ENCODE data around the gene CHRDL2.
"Not testable (repeated sequence)": the region's sequence is repeated elsewhere in the genome, so short reads cannot be mapped to it uniquely, and the experiment has no call there.

Gene CHRDL2

GRCh38 chr11:74669211-74670160 lies 61.7 kb downstream of the CHRDL2 start:
- no peak for DNase-seq

- no peak for DNase-seq
These were observed 67.9 kb downstream of the CHRDL2 start for GRCh38 chr11:74663315-74663714.

DNA sequence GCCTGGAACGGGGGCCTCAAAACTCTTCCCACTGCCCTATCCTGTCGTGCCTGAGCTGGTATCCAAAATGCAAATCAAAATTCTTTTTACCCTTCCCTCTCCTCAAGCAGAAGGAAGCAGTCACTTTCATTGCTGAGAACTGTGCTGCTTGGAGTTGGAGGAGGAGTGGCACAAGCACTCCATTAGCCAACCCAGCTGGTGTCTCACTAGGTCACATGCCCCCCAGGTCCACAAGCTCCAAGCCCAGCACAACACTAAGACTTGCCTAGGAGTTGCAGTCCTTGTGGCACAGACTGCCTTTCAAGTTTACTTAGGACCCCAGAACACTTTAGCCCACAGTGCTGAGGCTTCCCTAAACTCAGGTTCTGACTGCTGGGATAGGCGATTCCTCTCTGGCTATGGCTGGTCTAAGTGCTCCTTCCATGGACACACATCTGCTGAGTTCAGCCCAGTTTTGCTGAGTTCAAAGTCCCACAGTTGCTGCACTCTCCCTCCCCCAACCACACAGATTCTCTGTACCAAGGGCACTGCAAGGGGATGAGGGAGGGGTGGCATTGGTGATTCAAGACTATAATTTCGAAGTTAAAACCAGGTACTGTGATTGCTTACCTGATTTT lies 68.6 kb downstream of the CHRDL2 start:
- no peak for DNase-seq

DNA sequence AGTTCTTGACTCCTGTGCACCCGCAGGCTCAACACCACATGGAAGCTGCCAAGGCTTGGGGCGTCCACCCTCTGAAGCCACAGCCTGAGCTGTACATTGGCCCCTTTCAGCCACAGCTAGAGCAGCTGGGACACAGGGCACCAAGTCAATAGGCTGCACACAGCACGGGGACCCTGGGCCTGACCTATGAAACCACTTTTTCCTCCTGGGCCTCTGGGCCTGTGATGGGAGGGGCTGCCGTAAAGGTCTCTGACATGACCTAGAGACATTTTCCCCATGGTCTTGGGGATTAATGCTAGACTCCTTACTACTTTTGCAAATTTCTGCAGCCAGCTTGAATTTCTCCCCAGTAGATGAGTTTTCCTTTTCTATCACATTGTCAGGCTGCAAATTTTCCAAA lies 72.1 kb downstream of the CHRDL2 start:
- not testable (repeated sequence) for DNase-seq

GRCh38 chr11:74654976-74655375 lies 76.2 kb downstream of the CHRDL2 start:
- no peak for DNase-seq

DNA sequence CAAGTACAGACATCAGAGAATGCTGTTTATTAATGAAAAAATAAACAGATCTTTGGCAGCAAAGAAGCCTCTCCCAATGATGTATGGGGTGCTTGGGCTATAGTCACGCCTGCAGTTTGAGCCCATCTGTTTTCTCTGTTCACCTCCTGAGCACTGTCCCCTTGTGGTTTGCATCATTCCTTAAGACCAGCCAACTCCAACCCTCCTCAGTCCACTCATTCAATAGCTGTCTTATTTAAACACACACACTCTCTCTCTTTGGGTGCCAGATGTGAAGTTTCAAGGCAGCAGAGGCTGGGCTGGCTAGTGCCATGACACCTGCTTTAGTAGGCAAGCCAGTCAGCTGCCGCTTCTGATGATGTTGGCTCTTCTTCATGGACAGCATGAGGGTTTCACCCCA lies 80.7 kb downstream of the CHRDL2 start:
- DNase-seq: no peak

DNA sequence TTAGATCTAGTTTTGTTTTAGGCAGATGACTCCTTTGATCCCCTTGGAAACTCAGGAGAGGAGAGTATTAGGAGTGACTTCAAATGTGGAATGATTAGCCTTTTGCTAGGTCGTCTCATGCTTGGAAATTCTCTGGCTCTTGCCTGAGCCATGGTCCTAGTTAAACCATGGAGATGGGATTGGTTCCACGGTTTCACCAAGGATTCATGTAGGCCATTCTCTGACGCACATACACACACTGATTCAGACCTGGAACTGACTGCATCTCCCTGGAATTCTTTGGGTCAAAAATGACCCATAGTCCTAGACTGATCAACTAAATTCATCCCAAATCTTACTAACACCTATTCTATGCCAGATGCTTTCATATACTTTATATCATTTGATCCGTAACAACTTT lies 82.3 kb downstream of the CHRDL2 start:
- DNase-seq: no peak

- no peak for DNase-seq
These were observed 83.4 kb downstream of the CHRDL2 start for GRCh38 chr11:74647831-74648230.

DNA sequence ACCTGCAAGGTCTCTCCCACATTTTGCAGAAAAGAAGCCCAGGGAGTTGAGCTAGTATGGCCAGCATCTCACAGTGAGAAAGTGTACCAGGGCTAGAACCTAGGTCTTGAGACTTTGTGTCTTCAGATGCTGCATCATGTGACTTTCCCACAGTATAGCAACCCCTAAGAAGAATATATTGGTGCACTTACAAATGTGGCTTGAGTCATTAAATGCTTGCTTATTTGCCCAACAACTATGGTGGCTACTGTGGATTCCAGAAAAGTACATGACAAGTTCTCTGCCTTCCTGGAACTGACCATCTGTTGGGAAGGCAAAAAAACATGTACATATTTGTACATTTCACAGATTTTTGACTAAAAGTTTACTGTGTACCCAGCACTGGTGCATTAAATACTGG lies 83.8 kb downstream of the CHRDL2 start:
- no peak for DNase-seq

- no peak for DNase-seq
These were observed 84.3 kb downstream of the CHRDL2 start for GRCh38 chr11:74646954-74647353.
